Left cardiac atrium (tissue), 4 donors: ENCODE results near the gene APBA2. TPM values are rescaled to one million over a fixed set of nuclear protein-coding genes. Genes with fewer than 3 reads are reported as not detected.

Experiments used
- ATAC-seq, 2 donors: fragments of 200-7000 bp; cut with Tn5 transposase; one replicate each; pipeline ENCODE4 v1.9.1; 2020; ENCODE audit warnings: mild to moderate bottlenecking in 2 of 2, moderate library complexity in 2 of 2
- DNase-seq: peaks from one replicate; pipeline ENCODE4 v3.0.0-alpha.2; 2020
- intact Hi-C, 2 donors: fragments of 100-400 bp; cut with DNase I; formaldehyde crosslinking; loops; one replicate each; pipeline versions ENCODE4 v1.14.1 to v1.15.1; 2022 to 2023
- total RNA-seq, 2 donors: library from RNA; stranded (reverse); fragmentation: NEBNext Ultra II Directional; extraction: Animal tissue kit (Norgen Biotek cat#: 25700); gene quantifications; one replicate each; pipeline ENCODE4 v1.2.1, GENCODE V29; 2021
- donor health status: DM: no; HTN: yes; CAD: no.
- donor health status: DM: no; HTN: yes; CAD: no; lungs with severe emphysema.
- donor health status: DM: yes; HTN: yes; CAD: no.
- donor health status: Dilated cardiomyopathy.

Gene APBA2
- total RNA-seq, 2 donors from 2014 or later: 0.73 to 0.85 TPM

- no peak for DNase-seq
- ATAC-seq: no peak
- intact Hi-C loops: no loop called here
Measured at GRCh38 chr15:29083858-29084257, 198.1 kb downstream of the APBA2 start.

GRCh38 chr15:29086001-29086400 lies 200.2 kb downstream of the APBA2 start:
- no peak for DNase-seq
- ATAC-seq: no peak
- intact Hi-C loops: loop anchor here in 1 of 2 donors (5.0 kb wide), 1 partner anchor 204 kb away; no protein-coding TSS in a partner anchor

GRCh38 chr15:29086891-29087290 lies 201.1 kb downstream of the APBA2 start:
- DNase-seq: no peak
- intact Hi-C loops: loop anchor here in 1 of 2 donors (5.0 kb wide), 1 partner anchor 205 kb away; no protein-coding TSS in a partner anchor
- ATAC-seq: no peak

- DNase-seq (no peak), ATAC-seq (no peak)
- intact Hi-C loops: loop anchor here in 1 of 2 donors (5.0 kb wide), 1 partner anchor 205 kb away; no protein-coding TSS in a partner anchor
Measured at GRCh38 chr15:29087521-29088285, 201.9 kb downstream of the APBA2 start.

GRCh38 chr15:29088666-29089065 lies 202.9 kb downstream of the APBA2 start:
- DNase-seq: no peak
- ATAC-seq: no peak
- intact Hi-C loops: loop anchor here in 1 of 2 donors (5.0 kb wide), 1 partner anchor 206 kb away; no protein-coding TSS in a partner anchor

GRCh38 chr15:29089731-29090616 lies 204.2 kb downstream of the APBA2 start:
- intact Hi-C loops: loop anchor here in 1 of 2 donors (5.0 kb wide), 1 partner anchor 208 kb away; no protein-coding TSS in a partner anchor
- peak in 1 of 2 donors; percentile 19 for ATAC-seq
- DNase-seq: no peak

- ATAC-seq (no peak), DNase-seq (no peak)
- intact Hi-C loops: no loop called here
Measured at GRCh38 chr15:29090617-29091466, 205.1 kb downstream of the APBA2 start.

- no peak for DNase-seq
- no peak for ATAC-seq
- intact Hi-C loops: no loop called here
Measured at GRCh38 chr15:29091666-29092065, 205.9 kb downstream of the APBA2 start.

- DNase-seq (no peak), ATAC-seq (no peak)
- intact Hi-C loops: no loop called here
Measured at GRCh38 chr15:29092376-29093064, 206.7 kb downstream of the APBA2 start.

- ATAC-seq: no peak
- DNase-seq: no peak
- intact Hi-C loops: no loop called here
Measured at GRCh38 chr15:29093065-29093435, 207.3 kb downstream of the APBA2 start.

GRCh38 chr15:29093696-29094343 lies 208.0 kb downstream of the APBA2 start:
- DNase-seq (no peak), ATAC-seq (no peak)
- intact Hi-C loops: no loop called here

- no peak for ATAC-seq
Measured at GRCh38 chr15:29094711-29095110, 208.9 kb downstream of the APBA2 start.

GRCh38 chr15:29095746-29096145 lies 210.0 kb downstream of the APBA2 start:
- ATAC-seq (no peak), DNase-seq (no peak)
- intact Hi-C loops: no loop called here

More at GRCh38 chr15:29094711-29095110, 208.9 kb downstream of the APBA2 start:
- DNase-seq: no peak
- intact Hi-C loops: no loop called here

GRCh38 chr15:29097168-29097567 lies 211.4 kb downstream of the APBA2 start:
- intact Hi-C loops: no loop called here
- ATAC-seq: no peak
- DNase-seq: no peak

GRCh38 chr15:29097971-29098370 lies 212.2 kb downstream of the APBA2 start:
- no peak for DNase-seq
- intact Hi-C loops: no loop called here
- no peak for ATAC-seq

GRCh38 chr15:29098652-29099051 lies 212.9 kb downstream of the APBA2 start:
- DNase-seq (no peak), ATAC-seq (no peak)
- intact Hi-C loops: no loop called here

GRCh38 chr15:29099131-29099880 lies 213.5 kb downstream of the APBA2 start:
- DNase-seq (no peak), ATAC-seq (no peak)
- intact Hi-C loops: no loop called here
